Measurements from ENCODE around the gene FMN1.

GRCh38 chr15:33200444-33200843, 5.9 kb upstream of the FMN1 start:
- no peak for TF ChIP-seq TBL1XR1 (IDR thresholded peaks at IDR 0.05; ENCODE audit: low read depth, low read length)
- no peak for TF ChIP-seq ZNF274 (IDR thresholded peaks at IDR 0.05; ENCODE audit: insufficient read depth, insufficient read length)
- no peak for TF ChIP-seq ASH2L (IDR thresholded peaks at IDR 0.05; ENCODE audit: borderline replicate concordance, low read depth)
- TF ChIP-seq, protein P1, sequence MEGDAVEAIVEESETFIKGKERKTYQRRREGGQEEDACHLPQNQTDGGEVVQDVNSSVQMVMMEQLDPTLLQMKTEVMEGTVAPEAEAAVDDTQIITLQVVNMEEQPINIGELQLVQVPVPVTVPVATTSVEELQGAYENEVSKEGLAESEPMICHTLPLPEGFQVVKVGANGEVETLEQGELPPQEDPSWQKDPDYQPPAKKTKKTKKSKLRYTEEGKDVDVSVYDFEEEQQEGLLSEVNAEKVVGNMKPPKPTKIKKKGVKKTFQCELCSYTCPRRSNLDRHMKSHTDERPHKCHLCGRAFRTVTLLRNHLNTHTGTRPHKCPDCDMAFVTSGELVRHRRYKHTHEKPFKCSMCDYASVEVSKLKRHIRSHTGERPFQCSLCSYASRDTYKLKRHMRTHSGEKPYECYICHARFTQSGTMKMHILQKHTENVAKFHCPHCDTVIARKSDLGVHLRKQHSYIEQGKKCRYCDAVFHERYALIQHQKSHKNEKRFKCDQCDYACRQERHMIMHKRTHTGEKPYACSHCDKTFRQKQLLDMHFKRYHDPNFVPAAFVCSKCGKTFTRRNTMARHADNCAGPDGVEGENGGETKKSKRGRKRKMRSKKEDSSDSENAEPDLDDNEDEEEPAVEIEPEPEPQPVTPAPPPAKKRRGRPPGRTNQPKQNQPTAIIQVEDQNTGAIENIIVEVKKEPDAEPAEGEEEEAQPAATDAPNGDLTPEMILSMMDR (IDR thresholded peaks at IDR 0.05 in 2 of 3, conservative IDR thresholded peaks at IDR 0.05 in 1 of 3; ENCODE audit: control insufficient read depth in 2 of 3, extremely low read depth in 1 of 3, insufficient read depth in 1 of 3, low read depth in 3 of 3, low read length in 3 of 3): no peak
- TF ChIP-seq EP300 (IDR thresholded peaks at IDR 0.05; ENCODE audit: borderline replicate concordance in 1 of 2, control insufficient read depth in 1 of 2, low read depth in 2 of 2, low read length in 2 of 2): no peak
- no peak for TF ChIP-seq POLR2A (IDR thresholded peaks at IDR 0.05; ENCODE audit: low read depth, low read length)
- TF ChIP-seq HCFC1 (IDR thresholded peaks at IDR 0.05; ENCODE audit: low read length): no peak

All from GM12878 (cell line).